Measurements from ENCODE around the gene HOXD8.

HOXD8 gene

DNA sequence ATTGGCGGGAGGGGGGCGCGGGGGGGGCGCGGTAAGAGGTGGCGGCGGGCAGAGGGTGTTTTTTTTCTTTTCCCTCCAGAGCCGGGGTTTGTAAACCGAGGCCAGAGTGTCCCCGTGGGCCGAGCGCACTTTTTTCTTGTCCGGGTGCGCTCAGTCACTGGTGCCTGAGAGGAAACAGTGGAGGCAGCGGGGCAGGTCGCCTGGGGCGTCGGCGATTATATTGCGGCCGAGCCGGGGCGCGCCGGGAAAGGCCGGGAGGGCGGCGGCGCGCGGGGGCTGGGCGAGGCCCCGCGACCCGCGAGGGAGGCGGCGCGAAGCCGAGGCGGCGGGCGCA is 275 bp downstream of the HOXD8 start:
- DNase-seq (ENCODE audit: low spot score), result peak; percentile 73

DNA sequence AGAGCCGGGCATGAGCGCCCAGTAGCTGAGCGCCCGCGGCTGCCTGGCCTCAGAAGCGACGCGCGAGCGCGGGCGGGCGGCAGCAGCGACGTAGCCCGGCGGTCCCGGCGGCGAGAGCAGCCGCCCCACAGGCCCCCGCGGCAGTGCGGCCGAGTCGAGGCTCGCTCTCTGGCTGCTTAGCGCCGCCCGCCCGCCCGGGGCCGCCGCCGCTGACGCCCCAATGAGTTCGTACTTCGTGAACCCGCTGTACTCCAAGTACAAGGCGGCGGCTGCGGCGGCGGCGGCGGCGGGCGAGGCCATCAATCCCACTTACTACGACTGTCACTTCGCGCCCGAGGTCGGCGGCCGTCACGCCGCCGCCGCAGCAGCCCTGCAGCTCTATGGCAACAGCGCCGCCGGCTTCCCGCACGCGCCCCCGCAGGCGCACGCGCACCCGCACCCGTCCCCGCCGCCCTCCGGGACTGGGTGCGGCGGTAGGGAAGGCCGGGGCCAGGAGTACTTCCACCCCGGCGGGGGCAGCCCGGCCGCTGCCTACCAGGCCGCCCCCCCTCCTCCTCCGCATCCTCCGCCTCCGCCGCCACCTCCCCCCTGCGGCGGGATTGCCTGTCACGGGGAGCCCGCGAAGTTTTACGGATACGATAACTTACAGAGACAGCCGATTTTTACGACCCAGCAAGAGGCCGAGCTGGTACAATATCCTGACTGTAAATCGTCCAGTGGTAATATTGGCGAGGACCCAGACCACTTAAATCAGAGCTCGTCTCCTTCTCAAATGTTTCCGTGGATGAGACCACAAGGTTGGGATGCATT is 847 bp downstream of the HOXD8 start:
- peak; percentile 76 for DNase-seq (ENCODE audit: low spot score)

DNA sequence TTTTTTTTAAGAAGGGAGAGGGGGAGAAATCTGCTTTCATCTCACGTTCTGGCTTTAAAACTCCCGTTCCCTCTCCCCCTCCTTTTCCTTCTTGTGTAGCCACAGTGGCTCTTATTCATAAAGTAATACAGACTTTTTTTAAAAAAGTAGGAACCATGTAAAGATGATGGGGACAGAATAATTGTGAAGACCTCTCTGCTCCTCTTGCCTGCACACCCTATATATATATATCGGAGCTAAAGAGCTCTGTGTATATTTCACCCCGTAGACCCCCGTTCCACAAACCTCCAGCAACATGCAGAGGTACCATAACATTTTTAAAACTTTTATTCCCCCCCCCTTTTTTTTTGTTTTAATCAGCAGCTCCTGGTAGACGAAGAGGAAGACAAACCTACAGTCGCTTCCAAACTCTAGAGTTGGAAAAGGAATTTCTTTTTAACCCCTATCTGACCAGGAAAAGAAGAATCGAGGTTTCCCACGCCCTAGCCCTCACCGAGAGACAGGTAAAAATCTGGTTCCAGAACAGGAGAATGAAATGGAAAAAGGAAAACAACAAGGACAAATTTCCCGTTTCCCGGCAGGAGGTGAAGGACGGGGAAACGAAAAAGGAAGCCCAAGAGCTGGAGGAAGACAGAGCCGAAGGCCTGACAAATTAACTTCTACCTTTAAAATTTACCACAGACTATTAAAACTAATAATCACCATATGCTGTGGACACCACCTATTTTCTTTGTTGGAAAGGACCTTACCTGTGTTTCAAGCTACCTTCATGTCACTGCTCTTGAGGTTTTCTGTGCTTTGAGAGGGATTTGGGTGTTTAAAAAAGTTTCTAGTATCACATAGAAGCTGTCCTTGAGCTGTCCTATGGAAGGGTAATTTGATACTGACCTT is 1.7 kb downstream of the HOXD8 start:
- no peak for DNase-seq (ENCODE audit: low spot score)

DNA sequence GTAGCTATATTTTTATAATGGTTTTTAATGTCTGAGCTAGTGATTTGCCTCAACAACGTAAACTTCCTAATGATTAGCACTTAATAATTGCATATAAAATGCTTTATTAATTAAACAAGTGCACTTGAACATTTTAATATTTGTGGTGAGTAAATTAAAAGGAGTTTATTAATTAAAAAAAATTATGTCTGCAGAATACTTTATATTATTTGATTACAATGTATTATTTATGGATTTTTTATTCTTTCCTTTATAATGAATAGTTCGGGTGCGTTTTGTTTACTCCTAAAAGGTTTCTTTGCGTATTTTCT is 2.3 kb downstream of the HOXD8 start:
- no peak for DNase-seq (ENCODE audit: low spot score)

DNA sequence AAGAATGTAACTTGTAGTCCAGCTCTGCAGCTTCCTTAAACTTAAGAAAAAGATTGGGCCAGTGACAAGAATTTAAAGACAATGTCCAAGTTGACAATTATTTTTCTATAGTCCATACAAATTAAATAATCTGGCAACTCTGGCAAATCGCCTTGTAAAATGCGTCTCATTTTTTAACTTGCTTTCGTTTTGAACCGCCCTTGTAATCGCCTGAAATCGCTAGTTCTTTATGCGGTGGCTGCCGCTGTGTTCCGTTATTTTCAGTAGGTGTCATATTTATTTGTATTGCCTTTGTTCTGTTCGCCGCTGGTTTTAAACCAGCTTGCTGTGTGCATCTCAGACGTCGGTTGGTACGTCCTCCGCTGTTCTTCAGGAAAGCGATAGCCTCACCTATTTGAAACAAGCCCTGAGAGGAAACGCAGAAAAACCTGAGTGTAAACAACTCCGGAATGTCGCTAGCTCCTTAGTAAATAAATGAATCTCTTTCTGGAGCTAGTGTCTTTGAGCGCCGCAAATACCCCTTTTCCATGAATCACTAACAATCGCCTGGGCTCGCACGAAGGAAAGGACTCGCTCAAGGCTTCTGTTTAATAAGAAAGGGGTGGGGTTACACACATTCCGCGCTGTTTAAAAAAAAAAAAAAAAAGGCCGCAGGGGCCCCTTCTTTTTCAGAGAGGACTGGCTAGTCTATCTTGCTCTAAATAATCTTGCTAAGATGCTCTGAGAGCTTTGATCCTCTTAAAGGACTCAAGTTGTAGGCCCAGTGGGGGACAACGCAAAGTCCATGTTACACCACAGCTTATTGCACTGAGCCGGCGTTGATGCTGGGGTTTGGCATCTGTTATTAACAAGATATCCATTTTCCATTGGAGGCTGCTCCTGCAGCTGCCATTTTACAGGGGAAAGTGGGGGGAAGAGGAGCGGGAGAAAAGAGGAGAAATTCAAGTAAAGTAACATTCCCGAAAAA is 3.0 kb downstream of the HOXD8 start:
- no peak for DNase-seq (ENCODE audit: low spot score)

DNA sequence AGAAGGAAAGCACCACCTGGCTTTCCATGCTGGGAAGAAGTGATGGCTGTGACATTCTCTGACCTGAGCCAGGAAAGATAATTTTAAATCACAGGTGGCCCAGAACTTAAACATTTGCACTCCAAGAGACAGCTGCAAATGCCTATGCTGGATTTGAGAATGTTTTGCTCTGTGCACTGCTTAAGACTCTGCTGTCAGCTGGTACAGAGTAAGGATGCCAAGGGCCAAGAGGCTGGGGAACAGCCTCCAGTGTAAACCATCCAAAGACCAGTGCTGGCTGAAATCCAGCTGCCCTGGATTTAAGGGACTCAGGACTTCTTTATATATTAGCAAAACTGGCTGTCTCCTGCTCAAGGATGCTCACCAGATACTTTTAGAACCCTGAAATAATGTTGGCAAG is 3.9 kb downstream of the HOXD8 start:
- DNase-seq (ENCODE audit: low spot score), result no peak

DNA sequence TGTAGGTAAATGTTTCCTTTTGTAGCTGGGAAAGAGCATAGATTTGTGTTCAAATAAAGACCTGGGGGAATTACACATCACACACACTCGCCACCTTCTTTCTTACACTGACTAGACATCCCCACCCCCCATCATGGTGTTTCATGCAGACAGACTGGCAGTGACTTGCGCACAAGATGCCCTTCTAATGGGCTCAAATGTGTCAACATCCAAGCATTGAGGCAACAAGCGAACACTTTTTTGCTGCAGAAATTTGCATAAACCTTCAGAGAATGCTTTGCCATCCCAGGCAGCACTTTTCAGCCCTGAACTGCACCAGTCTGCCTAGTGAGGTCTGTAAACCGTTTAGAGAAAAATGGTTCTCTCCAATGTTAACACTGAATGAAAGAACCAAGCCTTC is 4.5 kb downstream of the HOXD8 start:
- DNase-seq (ENCODE audit: low spot score), result no peak

DNA sequence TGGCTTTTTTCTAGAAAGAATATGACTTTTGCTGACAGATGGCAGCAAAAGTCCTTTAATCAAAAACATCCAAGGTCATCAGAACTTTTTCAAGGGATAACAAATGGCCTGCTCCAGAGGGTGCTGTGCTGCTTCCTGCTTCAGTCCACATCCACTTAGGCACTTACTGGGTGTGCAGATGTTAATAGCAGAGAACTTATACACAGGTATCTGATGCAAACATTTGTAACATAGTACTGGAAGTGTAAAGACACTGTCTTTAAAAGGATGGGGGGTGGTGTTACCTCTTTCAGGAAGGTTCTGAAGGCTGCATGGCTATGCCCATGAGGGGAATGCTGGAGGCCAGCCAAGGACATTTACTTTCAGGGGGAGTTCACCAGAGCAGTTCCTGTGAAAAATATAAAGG is 5.5 kb downstream of the HOXD8 start:
- peak; percentile 65 for DNase-seq (ENCODE audit: low spot score)

DNA sequence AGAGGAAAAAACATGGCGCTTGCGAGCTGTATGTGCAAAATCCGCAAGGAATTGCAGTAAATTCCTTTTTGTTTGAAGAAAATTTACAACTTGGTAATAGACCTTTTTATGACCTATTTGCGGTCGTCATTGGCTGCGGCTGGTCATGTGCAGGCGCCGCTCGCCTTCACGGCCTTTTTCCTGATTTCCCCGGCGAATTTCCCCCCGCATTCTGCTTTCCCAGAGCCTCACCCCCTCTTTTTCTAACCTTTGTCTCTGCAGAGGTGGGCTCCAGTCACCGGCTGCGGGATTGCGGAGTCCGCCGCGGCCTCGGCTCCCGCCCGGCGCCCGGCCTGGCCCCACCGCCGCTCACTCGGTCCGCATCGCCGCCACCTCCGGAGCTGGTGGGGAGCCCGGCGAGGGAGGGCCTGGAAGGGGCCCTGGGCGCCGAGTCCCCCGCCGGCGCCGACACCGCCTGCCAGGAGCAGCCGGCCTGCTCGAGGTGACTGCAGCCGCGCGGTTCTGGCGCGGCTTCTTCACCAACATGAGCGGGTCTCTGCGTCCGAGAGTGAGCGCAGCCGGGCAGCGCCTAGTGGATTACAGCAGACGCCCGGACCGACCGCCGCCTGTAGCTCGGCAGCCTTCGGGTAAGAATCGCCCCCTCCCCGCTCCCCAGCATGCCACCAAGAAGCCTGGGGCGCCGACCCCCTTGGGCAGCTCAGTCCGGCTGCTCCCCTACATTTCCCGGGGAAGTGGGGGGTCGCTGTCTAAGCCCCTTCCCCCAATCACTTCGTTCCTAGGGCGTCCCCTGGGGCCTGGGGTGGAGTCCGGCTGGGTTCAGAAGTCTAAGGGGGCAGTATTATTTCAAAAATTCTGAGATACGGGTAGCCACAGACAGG is 7.1 kb downstream of the HOXD8 start:
- DNase-seq (ENCODE audit: low spot score), result no peak

DNA sequence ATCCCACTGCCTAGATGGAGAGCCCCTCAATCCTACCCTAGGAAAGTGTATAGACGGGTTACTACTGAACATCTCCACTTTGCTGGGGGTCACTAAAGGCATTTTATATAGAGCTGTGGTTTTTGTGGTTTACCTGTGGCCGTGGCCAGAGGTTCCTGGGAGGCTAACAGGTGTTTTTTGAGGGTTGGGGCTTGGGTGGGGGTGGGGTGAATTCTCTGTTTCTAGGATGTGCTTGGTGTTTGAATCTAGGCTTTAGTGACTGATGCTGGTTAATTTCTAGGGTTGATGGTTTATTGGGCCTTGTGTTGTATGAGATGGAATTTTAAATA is 7.7 kb downstream of the HOXD8 start:
- DNase-seq (ENCODE audit: low spot score), result no peak

DNA sequence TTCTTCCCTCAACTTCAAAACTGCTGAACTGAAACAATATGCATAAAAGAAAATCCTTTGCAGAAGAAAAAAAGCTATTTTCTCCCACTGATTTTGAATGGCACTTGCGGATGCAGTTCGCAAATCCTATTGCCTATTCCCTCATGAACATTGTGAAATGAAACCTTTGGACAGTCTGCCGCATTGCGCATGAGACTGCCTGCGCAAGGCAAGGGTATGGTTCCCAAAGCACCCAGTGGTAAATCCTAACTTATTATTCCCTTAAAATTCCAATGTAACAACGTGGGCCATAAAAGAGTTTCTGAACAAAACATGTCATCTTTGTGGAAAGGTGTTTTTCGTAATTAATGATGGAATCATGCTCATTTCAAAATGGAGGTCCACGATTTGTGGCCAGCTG is 8.4 kb downstream of the HOXD8 start:
- no peak for DNase-seq (ENCODE audit: low spot score)

DNA sequence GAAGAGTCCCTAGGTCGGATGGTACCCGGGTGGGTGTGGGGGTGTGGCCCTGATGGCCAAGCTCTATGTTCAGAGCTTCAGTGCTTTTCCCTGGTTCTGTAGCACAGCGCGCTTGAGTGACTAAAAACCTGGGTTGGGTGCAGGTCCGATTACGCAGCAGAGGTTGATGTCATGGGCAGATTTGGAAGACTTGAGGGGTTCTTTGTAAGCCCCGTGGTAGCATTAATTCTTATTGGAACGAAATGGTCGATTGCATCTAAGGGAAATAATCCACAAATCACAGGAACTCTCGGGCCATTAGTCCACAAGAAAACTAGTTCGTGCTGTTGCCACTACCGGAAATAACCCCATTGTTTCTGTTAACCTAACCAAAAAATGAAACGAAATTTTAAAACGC is 9.0 kb downstream of the HOXD8 start:
- DNase-seq (ENCODE audit: low spot score), result no peak

DNA sequence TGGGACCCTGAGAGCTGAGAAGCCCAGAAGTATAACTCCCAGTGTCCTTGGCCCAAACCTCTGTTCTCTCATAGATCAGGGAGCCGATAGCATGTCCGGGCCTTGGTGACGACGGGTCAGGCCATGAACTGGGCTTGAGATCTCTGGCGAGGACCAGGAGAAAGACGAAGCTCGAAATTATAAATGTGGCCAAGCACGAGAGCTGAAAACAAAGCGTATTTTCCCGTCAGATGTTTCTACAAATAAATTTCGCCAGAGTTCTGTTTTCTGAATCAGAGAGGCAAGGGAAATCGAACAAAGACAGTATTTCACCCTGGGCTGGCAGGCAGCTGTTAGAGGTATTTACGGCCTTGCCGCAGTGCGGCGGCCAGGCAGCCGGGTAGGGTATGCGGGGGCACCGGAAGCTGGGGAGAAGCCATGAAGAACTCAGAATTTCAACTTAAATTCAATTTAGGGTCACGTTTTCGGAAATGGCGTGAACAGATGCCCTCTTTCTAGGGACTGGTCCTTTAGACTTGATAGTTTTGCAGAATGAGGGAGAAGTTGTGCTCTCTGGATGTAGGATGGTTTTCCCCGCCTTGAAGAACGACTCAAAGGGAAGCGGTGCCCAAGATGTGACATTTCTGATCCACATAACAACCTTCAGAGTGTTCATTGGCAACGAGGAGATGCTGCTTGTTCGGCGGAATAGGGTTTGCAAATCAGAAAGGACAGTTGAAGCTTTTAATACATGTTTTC is 9.6 kb downstream of the HOXD8 start:
- no peak for DNase-seq (ENCODE audit: low spot score)

DNA sequence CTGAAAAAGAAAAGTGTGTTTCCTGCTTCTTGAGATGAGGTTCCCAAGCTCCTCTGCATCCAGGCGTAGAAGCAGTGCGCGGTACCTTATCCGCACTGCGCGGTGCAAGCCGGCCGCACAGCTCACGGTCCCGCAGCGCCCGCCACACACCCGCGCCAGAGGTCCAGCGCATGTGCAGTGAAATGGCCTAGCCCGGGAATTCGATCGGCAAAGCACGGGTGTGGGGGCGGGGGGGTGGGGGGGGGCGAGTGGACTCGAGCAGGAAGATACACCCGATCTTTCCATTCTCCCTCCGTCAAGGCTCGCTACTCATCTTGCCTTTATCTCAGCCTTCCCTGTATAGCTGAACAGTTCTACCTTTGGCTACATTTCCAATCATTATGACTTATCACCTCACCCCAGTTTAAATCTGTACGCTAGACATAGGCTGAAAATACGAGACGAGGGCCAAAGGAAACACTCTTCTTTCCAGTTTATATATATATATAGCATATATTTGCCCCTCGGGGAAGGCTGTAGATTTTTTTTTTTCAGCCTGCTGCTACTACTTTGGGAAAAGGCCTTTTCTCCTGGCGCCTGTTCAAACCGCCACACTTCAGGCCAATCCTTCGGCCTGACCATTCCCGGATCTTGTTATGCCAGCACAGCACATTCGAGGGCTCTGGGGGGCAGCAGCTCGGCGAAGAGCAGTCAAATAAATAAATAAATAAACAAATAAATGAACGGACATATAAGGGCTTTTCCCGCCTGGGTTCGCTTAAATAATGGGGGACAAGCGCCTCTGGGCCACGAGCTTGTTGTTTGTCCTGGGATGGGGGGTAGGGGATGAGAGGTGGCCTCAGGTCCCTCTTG is 10.4 kb downstream of the HOXD8 start:
- no peak for DNase-seq (ENCODE audit: low spot score)

DNA sequence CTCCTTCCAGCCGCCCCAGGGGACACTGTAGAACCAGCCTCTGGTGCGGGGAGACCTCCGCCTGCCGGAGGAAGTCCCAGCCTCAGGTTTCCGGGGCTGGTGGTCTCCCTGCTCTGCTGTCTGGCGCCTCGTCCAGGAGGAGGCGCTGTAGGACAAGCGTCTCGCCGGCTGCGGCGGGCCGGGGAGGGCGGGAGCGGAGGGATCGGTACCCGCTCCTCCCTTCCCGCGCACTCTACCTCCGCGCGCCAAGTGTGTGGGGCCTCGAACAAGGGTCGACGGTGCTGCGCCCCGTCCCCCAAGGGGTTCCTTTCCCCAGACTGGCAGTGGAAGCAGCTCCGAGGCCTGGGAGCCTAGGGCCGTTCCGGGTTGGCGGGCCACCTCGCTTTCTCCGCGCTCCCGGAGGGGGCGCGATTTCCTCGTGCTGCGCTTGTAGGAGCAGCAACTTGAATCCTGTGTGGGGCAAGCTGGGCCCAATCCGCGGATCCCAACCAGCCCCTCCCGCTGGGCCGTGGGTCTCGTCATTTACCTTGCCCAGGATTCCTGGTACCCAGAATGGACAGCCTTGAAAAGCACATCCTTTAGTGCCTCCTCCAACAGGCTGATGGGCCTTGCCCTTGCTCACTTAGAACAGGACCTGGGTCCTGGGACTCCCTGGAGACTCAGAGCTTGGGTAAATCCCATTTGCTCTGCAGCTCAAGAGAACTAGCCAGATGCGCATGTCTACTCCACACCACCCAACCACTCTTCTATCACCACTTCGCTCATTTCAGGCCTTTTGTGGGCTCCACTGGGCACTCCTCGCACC is 11.2 kb downstream of the HOXD8 start:
- no peak for DNase-seq (ENCODE audit: low spot score)

DNA sequence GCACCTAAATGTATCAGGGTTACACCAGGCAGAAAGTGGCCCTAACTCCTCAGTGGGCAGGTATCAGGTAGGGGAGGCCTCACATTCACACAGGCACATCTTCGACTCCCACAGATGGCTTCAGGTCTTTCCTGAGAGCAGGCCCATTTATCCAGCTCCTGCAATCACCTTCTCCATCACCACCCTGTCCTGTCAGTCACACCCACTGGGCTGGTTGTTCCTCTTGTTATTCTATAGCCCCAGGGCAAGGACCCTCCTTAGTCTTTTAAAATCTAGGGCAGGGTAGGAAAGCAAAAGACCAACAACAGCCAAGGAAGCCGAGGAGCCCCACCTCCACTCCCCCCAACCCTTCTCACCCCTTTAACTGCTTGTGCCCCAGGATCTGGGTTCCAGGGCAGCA is 12.8 kb downstream of the HOXD8 start:
- DNase-seq (ENCODE audit: low spot score), result no peak

DNA sequence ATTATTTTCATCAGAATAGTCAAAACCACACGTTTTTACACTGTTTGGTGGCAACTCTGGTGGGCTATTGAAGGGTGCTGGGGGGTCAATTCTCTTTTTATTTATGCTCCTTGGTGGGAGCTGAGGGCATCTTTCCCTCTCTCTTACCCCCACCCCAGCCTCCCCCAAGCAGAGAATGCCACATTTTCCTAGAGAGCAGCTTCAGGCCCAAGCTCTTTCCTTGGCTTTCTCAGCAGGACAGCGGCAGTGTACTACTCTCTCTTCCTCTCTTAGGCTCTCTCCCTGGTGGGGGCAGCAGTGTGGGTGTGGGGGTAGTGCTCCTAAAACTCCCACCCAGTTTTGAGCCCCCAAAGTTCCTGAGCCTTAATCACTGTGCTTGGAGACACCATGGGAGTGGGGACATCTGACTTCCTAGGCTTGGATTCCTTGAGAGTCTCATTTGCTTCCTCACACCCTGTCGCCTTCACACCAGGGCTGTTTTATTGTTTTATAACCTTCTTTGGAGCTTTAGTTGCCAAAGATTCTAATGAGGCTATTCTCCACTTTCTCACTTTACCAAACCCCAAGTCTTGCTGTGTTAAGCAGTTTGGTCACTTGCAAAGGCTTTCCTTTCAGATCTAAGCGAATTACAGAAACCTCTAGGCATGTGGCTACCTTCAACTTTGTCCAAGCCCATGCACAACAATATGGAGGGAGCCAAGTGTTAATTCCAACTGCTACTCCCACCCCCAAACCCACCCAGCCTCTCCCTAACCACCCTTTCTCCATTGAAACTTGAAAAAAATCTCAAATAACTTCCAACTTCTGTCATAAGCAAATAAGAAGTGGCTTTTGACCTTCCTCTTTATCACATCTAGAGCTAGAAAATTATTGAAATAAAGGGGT is 15.8 kb downstream of the HOXD8 start:
- no peak for DNase-seq (ENCODE audit: low spot score)

DNA sequence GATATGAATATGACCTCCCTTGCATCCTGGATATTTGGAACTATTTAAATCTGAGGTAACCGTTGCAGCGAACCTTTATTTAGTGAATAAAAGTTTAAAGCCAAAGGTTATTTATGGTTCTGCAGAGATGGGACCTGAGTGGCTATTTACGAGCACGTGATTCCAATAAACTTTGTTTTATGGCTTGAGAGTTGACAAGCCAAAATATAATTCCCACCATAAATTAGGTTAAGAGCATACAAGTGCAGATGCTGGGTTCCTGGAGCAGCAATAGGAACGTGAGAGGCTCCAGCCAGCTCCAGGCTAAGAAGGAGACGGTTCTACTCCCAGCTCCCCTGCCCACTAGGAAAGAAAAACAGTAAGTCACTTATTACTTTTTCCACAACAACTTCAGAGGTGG is 16.6 kb downstream of the HOXD8 start:
- peak; percentile 62 for DNase-seq (ENCODE audit: low spot score)

Data from SK-N-DZ (cell line).